AG04450 (cell line): Measurements from ENCODE around the gene ATG14. TPM values are rescaled to one million over a fixed set of nuclear protein-coding genes. Genes with fewer than 3 reads are reported as not detected.

Source experiments
- CTCF ChIA-PET: fragments of 300-600, 350-600 bp; formaldehyde crosslinking; extraction: SDS; loops from one replicate; lab custom pipeline; 2022; ENCODE audit warnings: antibody characterized with exemption, inconsistent platforms; lab: Charles Lee
- POLR2A ChIA-PET: fragments of 350-600 bp; formaldehyde crosslinking; extraction: SDS; loops from one replicate; lab custom pipeline; 2021; ENCODE audit warnings: antibody characterized with exemption, inconsistent platforms; lab: Yijun Ruan, JAX
- DNase-seq: peaks from one replicate; pipeline ENCODE4 v3.0.0-alpha.2; 2011; ENCODE audit warnings: low read depth, low spot score
- H3K27ac ChIP-seq: one replicate; pipeline ENCODE4 v1.5.1; 2012; ENCODE audit warnings: low read depth, low read length, control low read depth
- H3K27me3 ChIP-seq: one replicate; pipeline ENCODE4 v1.6.0; 2012; ENCODE audit warnings: low read length; ENCODE audit not compliant: control insufficient read depth, insufficient read depth
- H3K4me3 ChIP-seq: 2 replicates; pipeline ENCODE4 v1.5.1; 2011; ENCODE audit warnings: mild to moderate bottlenecking, low read depth, low read length, control low read depth
- H3K9me3 ChIP-seq: 2 replicates; pipeline ENCODE4 v1.5.1; 2012; ENCODE audit warnings: low read length; ENCODE audit not compliant: control insufficient read depth, insufficient read depth
- polyA plus RNA-seq: library from polyadenylated mRNA; depleted of rRNA; stranded (reverse); fragments of >200 nt; gene quantifications from 2 replicates; pipeline ENCODE4 v1.2.3, GENCODE V29; 2011
- TF ChIP-seq, protein P1 (sequence below): IDR thresholded peaks from 2 replicates; pipeline ENCODE4 v1.5.1; 2011; ENCODE audit warnings: low read depth, low read length, control low read depth, inconsistent platforms

Gene ATG14
- polyA plus RNA-seq, 1 experiment, result 14.9 TPM

DNA sequence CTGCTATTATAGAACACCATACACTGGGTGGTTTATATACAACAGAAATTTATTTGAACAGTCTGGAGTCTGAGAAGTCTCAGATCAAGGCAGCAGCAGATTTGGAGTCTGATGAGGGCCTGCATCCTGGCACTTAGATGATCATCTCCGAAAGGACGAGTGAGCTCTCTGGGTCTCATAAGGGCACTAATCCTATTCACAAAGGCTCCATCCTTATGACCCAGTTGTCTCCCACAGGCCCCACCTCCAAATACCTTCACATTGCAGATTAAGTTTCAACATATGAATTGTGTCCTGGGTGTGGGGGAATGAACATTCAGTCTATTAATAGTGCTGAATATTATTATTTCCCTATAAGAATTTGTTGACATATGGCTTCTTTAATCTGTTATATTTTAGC is 86.8 kb downstream of the ATG14 start:
- ChIA-PET POLR2A (no interaction called here), CTCF (no interaction called here)
- DNase-seq, result no peak
- H3K4me3 ChIP-seq, result no peak overlapping the region
- no peaks in the 10 kb centered on the region for H3K27me3 ChIP-seq
- H3K27ac ChIP-seq, result no peak overlapping the region
- H3K9me3 ChIP-seq, result no peaks in the 10 kb centered on the region
- TF ChIP-seq, protein P1, sequence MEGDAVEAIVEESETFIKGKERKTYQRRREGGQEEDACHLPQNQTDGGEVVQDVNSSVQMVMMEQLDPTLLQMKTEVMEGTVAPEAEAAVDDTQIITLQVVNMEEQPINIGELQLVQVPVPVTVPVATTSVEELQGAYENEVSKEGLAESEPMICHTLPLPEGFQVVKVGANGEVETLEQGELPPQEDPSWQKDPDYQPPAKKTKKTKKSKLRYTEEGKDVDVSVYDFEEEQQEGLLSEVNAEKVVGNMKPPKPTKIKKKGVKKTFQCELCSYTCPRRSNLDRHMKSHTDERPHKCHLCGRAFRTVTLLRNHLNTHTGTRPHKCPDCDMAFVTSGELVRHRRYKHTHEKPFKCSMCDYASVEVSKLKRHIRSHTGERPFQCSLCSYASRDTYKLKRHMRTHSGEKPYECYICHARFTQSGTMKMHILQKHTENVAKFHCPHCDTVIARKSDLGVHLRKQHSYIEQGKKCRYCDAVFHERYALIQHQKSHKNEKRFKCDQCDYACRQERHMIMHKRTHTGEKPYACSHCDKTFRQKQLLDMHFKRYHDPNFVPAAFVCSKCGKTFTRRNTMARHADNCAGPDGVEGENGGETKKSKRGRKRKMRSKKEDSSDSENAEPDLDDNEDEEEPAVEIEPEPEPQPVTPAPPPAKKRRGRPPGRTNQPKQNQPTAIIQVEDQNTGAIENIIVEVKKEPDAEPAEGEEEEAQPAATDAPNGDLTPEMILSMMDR, result no peak

DNA sequence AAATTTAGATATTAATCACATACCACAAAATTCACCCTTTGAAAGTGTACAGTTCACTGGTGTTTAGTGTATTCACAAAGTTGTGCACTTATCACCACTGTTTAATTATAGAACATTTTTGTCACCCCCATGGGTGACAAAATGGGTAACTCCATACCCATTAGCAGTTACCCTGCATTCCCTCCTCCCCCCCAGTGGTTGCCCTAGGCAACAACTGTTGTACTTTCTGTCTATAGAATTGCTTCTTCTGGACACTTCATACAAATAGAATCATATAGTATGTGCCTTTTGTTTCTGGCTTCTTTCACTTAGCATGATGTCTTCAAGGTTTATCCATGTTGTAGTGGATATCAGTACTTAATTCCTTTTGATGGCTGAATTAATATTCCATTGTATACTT is 87.7 kb downstream of the ATG14 start:
- no peaks in the 10 kb centered on the region for H3K9me3 ChIP-seq
- CTCF ChIA-PET, result no interaction called here
- no peak overlapping the region for H3K4me3 ChIP-seq
- TF ChIP-seq, protein P1, result no peak
- no peak for DNase-seq
- no peak overlapping the region for H3K27ac ChIP-seq
- no peaks in the 10 kb centered on the region for H3K27me3 ChIP-seq
- POLR2A ChIA-PET, result no interaction called here

DNA sequence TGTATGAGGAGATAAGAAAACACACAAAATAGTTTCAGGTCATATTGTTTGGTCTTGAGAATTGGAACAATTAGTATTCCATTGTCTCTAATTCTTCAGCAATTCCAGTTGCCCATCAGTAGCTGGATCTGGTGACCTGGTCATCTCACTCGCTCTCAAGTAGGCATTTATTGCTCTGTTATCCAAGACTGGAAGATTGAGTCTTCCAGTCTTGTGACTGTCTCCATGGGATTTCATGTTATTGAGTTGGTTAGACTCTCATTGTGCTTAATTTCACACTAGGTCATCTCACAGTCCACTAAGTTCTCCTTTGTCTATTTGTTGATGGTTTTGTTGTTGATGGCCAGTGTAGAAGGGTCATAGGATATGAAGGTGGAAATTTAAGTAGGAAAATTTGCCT is 92.9 kb downstream of the ATG14 start:
- POLR2A ChIA-PET, result no interaction called here

DNA sequence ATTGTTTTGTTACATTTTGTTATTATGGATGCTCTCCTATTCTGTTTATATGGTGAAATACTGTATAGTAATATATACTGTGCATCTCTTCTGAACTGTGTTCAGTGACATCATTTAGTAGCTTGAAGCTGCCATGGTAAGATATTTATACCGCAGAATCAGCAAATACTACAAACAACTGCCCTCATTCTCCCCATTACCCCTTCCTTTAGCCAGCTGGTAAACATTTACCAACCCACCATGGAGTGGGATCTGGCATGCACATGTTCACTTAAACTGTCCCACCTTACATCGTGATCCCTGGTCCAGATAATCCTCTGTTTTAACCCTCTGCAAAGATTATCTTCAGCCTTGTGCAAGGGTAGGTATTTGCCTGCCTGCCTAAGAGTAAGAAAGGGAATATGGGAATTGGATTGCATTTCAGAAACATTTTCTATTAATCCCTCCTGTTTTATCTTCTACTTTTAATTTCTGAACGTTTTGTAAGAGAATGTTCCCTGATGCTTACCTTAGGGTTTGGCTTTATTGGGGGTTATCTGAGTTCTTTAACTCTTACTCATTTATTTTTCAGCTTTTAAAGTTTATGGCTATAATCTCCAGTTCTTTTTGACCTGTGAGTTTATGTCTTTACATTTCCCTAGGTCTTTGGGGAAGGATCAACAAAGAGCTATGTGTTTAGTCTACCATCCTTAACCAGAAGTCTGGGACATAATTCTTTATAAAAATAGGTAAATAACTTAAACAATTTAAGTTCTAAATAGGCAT is 93.9 kb downstream of the ATG14 start:
- DNase-seq, result no peak
- CTCF ChIA-PET, result interaction anchor here (0.7 to 1.5 kb wide), 4 partner anchors 13 to 72 kb away, joined by 3 to 5 read pairs (median 3); no protein-coding TSS in a partner anchor

More for the DNA sequence above, 92.9 kb downstream of the ATG14 start:
- TF ChIP-seq, protein P1, result no peak
- no peak for DNase-seq
- H3K4me3 ChIP-seq, result no peak overlapping the region
- no peaks in the 10 kb centered on the region for H3K9me3 ChIP-seq
- CTCF ChIA-PET, result interaction anchor here (1.5 kb wide), 1 partner anchor 73 kb away, joined by 3 read pairs; no protein-coding TSS in a partner anchor
- no peak overlapping the region for H3K27ac ChIP-seq
- no peaks in the 10 kb centered on the region for H3K27me3 ChIP-seq

More for the DNA sequence above, 93.9 kb downstream of the ATG14 start:
- H3K27me3 ChIP-seq, result no peaks in the 10 kb centered on the region
- H3K27ac ChIP-seq, result no peak overlapping the region
- H3K4me3 ChIP-seq, result no peak overlapping the region
- POLR2A ChIA-PET, result no interaction called here
- H3K9me3 ChIP-seq, result peaks cover under 1% of the 10 kb centered on the region
- TF ChIP-seq, protein P1, result no peak
